GM18867 (cell line): ENCODE results near the gene EFNA1.
"Not testable (repeated sequence)": the region's sequence is repeated elsewhere in the genome, so short reads cannot be mapped to it uniquely, and the experiment has no call there.

ENCODE experiments used
- ATAC-seq: cut with Tn5 transposase; IDR thresholded peaks from one replicate; pipeline ENCODE4 v1.9.1; 2021; ENCODE audit warnings: mild to moderate bottlenecking, moderate library complexity; ENCODE audit not compliant: unreplicated experiment

EFNA1 gene

GRCh38 chr1:155141749-155142148 is 14.1 kb downstream of the EFNA1 start:
- ATAC-seq, result no peak

- no peak for ATAC-seq
Observed at GRCh38 chr1:155145491-155145890, 17.8 kb downstream of the EFNA1 start.

GRCh38 chr1:155155996-155156643 is 28.4 kb downstream of the EFNA1 start:
- not testable (repeated sequence) for ATAC-seq

DNA sequence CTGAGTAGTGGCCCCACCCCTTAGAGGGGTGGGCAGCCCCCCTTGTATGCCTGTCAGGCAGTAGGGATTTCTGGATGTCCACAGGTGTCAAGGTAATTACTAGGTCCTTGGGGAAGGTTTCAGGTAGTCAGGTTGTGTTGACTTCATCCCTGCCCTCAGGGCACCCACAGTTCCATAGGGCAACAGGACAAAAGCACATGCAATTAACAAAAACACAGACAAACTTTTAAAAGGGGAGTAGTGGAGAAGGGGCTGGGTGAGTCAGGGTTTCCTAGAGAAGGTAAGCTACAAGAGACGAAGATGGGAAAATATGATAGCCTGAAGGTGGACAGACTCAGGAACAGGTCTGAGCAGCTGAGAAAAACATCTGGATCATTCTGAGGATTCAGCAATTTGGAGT is 31.3 kb downstream of the EFNA1 start:
- ATAC-seq, result no peak

- ATAC-seq, result no peak
Observed at GRCh38 chr1:155160128-155160527, 32.5 kb downstream of the EFNA1 start.

GRCh38 chr1:155162631-155163030 is 35.0 kb downstream of the EFNA1 start:
- ATAC-seq, result not testable (repeated sequence)

DNA sequence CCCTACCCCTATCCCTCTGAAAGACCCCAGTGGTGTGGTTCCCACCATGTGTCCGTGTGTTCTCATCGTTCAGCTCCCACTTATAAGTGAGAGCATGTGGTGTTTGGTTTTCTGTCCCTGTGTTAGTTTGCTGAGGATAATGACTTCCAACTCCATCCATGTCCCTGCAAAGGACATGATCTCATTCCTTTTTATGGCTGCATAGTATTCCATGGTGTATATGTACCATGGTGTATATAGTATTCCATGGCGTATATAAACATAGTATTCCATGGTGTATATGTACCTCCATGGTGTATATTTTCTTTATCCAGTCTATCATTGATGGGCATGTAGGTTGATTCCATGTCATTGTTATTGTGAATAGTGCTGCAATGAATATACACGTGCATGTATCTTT is 36.1 kb downstream of the EFNA1 start:
- not testable (repeated sequence) for ATAC-seq

- not testable (repeated sequence) for ATAC-seq
Observed at GRCh38 chr1:155164625-155165024, 36.9 kb downstream of the EFNA1 start.

DNA sequence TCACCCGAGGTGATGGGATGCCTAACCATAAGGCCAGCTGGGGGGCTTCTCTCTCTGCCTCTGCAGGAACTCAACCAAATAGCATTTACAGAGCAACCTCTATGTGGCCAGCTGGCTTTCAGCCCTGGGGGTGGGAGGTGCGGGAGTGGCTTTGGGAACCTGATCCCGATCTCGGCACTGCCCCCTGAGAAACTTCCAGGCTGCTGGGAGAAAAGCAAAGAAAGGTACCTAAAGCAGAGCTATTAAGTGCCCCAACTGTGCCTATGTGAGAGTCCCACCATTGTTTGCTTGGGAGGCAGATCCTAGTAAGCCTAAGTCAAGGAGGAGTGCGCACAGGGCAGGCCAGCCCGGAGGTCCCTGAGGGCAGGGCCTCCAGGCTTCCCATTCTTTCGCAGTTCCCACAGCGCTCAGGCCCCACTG is 38.4 kb downstream of the EFNA1 start:
- no peak for ATAC-seq

- no peak for ATAC-seq
Observed at GRCh38 chr1:155166471-155167165, 38.9 kb downstream of the EFNA1 start.

- peak; percentile 39 for ATAC-seq
Observed at GRCh38 chr1:155167166-155168104, 39.8 kb downstream of the EFNA1 start.

DNA sequence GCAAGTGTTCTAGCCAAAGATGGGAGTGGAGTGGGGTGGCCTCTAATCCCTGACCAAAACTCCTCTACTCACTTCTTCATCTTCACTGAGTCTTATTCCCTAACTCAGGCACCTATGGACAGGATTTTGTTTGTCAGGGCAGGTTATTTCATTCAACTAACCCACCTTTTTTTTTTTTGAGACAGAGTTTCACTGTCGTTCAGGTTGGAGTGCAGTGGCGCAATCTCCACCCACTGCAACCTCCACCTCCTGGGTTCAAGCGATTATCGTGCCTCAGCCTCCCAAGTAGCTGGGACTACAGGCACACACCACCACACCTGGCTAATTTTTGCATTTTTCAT is 40.4 kb downstream of the EFNA1 start:
- ATAC-seq, result not testable (repeated sequence)

DNA sequence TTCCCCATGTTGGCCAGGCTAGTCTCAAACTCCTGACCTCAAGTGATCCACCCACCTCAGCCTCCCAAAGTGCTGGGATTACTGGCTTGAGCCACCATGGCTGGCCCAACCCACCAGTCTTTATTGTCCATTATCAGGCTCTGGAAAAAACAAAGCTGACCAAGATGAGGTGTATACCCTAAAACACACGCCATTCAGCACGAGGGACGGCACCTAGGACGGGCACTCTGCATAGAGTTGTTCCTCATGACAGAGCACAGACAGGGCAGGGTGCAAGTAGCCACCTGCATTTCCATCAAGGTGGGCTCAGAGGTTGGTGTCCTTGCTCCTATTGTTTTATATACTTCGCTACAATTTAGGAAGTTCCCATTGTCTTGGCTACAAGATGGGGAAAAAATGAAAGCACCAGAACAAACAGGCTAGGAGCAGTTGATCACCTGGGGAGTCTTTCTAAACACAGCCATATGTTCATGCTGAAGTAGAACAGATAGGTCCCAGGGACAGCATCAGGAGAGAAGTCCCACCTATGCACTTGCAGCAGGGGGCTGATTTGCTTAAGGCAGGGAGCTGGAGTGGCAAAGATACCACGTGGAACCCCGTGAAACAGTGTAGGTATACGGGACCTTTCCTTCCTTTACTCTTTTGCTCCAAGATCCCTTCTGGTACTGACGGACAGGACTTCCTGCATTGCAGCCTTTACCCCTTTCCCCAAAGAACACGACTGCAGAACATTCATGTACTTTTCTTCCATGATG is 41.0 kb downstream of the EFNA1 start:
- no peak for ATAC-seq

- ATAC-seq, result no peak
Observed at GRCh38 chr1:155169541-155169940, 41.9 kb downstream of the EFNA1 start.

GRCh38 chr1:155170101-155170785 is 42.6 kb downstream of the EFNA1 start:
- no peak for ATAC-seq

DNA sequence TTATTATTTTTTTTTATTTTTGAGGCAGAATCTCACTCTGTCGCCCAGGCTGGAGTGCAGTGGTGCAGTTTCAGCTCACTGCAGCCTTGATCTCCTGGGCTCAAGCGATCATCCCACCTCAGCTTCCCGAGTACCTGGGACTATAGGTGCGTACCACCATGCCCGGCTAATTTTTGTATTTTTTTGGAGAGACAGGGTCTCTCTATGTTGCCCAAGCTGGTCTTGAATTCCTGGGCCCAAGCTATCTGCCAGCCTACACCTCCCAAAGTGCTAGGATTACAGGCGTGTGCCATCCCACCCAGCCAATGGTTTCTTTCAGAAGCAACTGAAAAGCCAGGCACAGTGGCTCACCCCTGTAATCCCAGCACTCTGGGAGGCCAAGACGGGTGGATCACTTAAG is 43.1 kb downstream of the EFNA1 start:
- ATAC-seq, result no peak

DNA sequence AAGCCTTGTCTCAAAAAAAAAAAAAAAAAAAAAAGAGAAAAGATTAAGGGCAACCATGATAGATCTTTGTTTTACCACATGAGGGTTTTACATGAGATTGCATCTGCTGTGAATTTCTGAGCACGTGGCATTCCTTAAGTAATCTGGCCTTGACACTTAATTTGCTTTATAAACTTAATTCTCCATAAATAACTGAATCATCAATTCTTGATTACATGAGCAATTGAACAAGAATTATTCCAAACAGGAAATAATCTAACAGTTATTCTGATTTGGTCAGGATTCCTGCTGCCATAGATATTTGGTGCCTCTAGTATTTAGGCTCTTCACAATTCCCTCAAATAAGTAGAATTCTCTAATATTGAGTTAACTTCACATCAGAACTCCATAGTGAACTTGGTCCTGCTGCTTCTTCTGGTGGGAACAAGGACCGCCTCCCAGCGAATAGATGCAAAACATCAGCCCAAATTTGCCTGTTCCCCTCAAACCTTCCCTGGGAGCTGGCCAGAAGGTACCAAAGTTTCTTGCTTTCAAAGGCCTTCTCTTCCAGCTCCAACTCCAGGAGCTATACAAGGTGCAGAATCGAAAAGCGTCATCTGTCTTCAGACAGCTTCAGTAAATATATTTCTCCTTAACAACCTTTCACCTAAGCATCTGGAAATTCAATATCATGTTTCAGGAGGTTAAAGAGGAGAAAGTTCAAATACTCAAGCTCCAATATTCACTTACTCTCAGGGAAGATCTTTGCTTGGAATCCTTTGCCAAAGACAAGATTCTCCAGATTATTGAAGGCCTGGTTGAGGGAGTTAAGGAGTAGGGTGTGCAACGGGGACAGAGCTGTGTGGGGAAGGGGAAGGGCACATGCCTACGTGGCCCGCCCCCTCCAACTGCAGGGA is 44.4 kb downstream of the EFNA1 start:
- peak; percentile 15 for ATAC-seq

- peak; percentile 65 for ATAC-seq
Observed at GRCh38 chr1:155172732-155173477, 45.2 kb downstream of the EFNA1 start, which contains the start of gene KRTCAP2. TSS of gene KRTCAP2 (minus strand) at chr1:155173304. CDS start at chr1:155173224, 80 bp downstream.
